GM12892 (cell line): ENCODE data around the gene IQGAP2.
"Not testable (repeated sequence)": the region's sequence is repeated elsewhere in the genome, so short reads cannot be mapped to it uniquely, and the experiment has no call there.

Experiments
- POLR2A ChIP-seq: IDR thresholded peaks from 2 replicates; pipeline ENCODE4 v1.6.1; 2011; ENCODE audit warnings: low read depth, low read length, control low read depth
- POLR2AphosphoS5 ChIP-seq: IDR thresholded peaks from 2 replicates; pipeline ENCODE4 v1.6.1; 2011; ENCODE audit warnings: low read depth, low read length, control low read depth

- not testable (repeated sequence) for TF ChIP-seq POLR2AphosphoS5, POLR2A
These were observed 34.4 kb downstream of the IQGAP2 start for GRCh38 chr5:76437507-76437906.
